Caco-2 (cell line): ENCODE data around the gene FNDC3B. TPM values are rescaled to one million over a fixed set of nuclear protein-coding genes. Genes with fewer than 3 reads are reported as not detected.

Source experiments
- BruUV-seq: library from RNA; stranded (reverse); fragments of 400-500 nt; replicated peaks from 2 replicates; lab custom pipeline; 2021; lab: Mats Ljungman, UMichigan
- CTCF ChIA-PET: fragments of 300-600 bp; sonication (Branson Sonifier 250); formaldehyde crosslinking; loops from one replicate; lab custom pipeline; 2022; ENCODE audit warnings: antibody characterized with exemption; lab: Charles Lee
- POLR2A ChIA-PET: fragments of 300-600 bp; sonication (Branson Sonifier 250); formaldehyde crosslinking; loops from one replicate; lab custom pipeline; 2022; ENCODE audit warnings: antibody characterized with exemption; lab: Charles Lee
- DNase-seq, 2 experiments: peaks; one replicate each; pipeline versions ENCODE4 v3.0.0 to v3.0.0-alpha.2; 2020 to 2022
- H3K27me3 ChIP-seq: replicated peaks from 2 replicates; pipeline ENCODE4 v1.6.0; 2011; ENCODE audit warnings: low read length; ENCODE audit not compliant: control insufficient read depth, insufficient read depth
- H3K36me3 ChIP-seq: 2 replicates; pipeline ENCODE4 v1.5.1; 2011; ENCODE audit warnings: low read length; ENCODE audit not compliant: control insufficient read depth, insufficient read depth
- H3K4me1 ChIP-seq: fragments of 250-450 bp; sonication (Bioruptor Pico); 2 replicates; pipeline ENCODE4 v1.5.1; 2020; ENCODE audit warnings: mild to moderate bottlenecking
- H3K4me3 ChIP-seq: 2 replicates; pipeline ENCODE4 v1.5.1; 2011; ENCODE audit warnings: low read depth, mild to moderate bottlenecking, control low read depth, low read length
- H3K9me3 ChIP-seq: fragments of 250-450 bp; sonication (Bioruptor Pico); 2 replicates; pipeline ENCODE4 v1.5.1; 2020; ENCODE audit warnings: mild to moderate bottlenecking, moderate library complexity
- H3K27ac Mint-ChIP-seq: one replicate; pipeline ENCODE4 v1.8.0; 2022; ENCODE audit warnings: mixed read lengths; ENCODE audit not compliant: unreplicated experiment
- H3K27me3 Mint-ChIP-seq: one replicate; pipeline ENCODE4 v1.8.0; 2022; ENCODE audit warnings: mixed read lengths; ENCODE audit not compliant: insufficient read depth, unreplicated experiment
- H3K36me3 Mint-ChIP-seq: one replicate; pipeline ENCODE4 v1.8.0; 2022; ENCODE audit warnings: mild to moderate bottlenecking, mixed read lengths; ENCODE audit not compliant: insufficient read depth, unreplicated experiment
- H3K4me1 Mint-ChIP-seq: one replicate; pipeline ENCODE4 v1.8.0; 2022; ENCODE audit warnings: low read depth, mixed read lengths; ENCODE audit not compliant: unreplicated experiment
- H3K4me3 Mint-ChIP-seq: one replicate; pipeline ENCODE4 v1.8.0; 2022; ENCODE audit warnings: mild to moderate bottlenecking, moderate library complexity, mixed read lengths; ENCODE audit not compliant: unreplicated experiment
- H3K9me3 Mint-ChIP-seq: one replicate; pipeline ENCODE4 v1.8.0; 2022; ENCODE audit warnings: mixed read lengths; ENCODE audit not compliant: unreplicated experiment
- CTCF ChIP-seq, 2 experiments: fragments of 200-600 bp in 1 of 2; IDR thresholded peaks; 1 replicate in 1 of 2; 2 replicates in 1 of 2; pipeline versions ENCODE4 v1.5.1 to v1.8.0; 2011 to 2022; ENCODE audit warnings: antibody characterized with exemption in 1 of 2, control low read depth in 1 of 2, inconsistent platforms in 1 of 2, low read depth in 1 of 2, low read length in 1 of 2, mild to moderate bottlenecking in 1 of 2, moderate library complexity in 1 of 2; ENCODE audit not compliant: insufficient read depth in 1 of 2, severe bottlenecking in 1 of 2, unreplicated experiment in 1 of 2
- intact Hi-C: fragments of 100-400 bp; cut with micrococcal nuclease; formaldehyde crosslinking; loops from one replicate; pipeline ENCODE4 v1.10.0; 2022; ENCODE audit not compliant: unreplicated experiment
- total RNA-seq: library from RNA; stranded (reverse); gene quantifications from 2 replicates; pipeline ENCODE4 v1.2.3, GENCODE V29; 2022

FNDC3B gene
- total RNA-seq, 1 experiment from 2014 or later: 59.8 TPM

- ChIA-PET CTCF (interaction anchor here (1.4 kb wide), 1 partner anchor 261 kb away, joined by 3 read pairs; no protein-coding TSS in a partner anchor), POLR2A (no interaction called here)
- H3K4me3 Mint-ChIP-seq: no peak overlapping the region
- no peaks in the 10 kb centered on the region for H3K9me3 Mint-ChIP-seq
- intact Hi-C loops: no loop called here
- Histone ChIP-seq H3K27me3 (no peaks in the 10 kb centered on the region), H3K36me3 (no peaks in the 10 kb centered on the region), H3K4me3 (no peak overlapping the region), H3K9me3 (no peaks in the 10 kb centered on the region), H3K4me1 (peaks cover 29% of the 10 kb centered on the region)
- no TSS peak for BruUV-seq
- no peak for DNase-seq
- H3K27ac Mint-ChIP-seq: no peak overlapping the region
- no peak for TF ChIP-seq CTCF (IDR thresholded peaks at IDR 0.05; ENCODE audit: insufficient read depth in 1 of 2, low read depth in 1 of 2, low read length in 1 of 2, severe bottlenecking in 1 of 2, unreplicated experiment in 1 of 2)
- no peaks in the 10 kb centered on the region for H3K27me3 Mint-ChIP-seq
- peaks cover 25% of the 10 kb centered on the region for H3K4me1 Mint-ChIP-seq
- H3K36me3 Mint-ChIP-seq: peaks cover 14% of the 10 kb centered on the region
These were observed 32.5 kb downstream of the FNDC3B start for GRCh38 chr3:172071780-172072330.

GRCh38 chr3:172072543-172072942, 33.2 kb downstream of the FNDC3B start:
- Histone ChIP-seq H3K9me3 (no peaks in the 10 kb centered on the region), H3K36me3 (no peaks in the 10 kb centered on the region), H3K27me3 (no peaks in the 10 kb centered on the region), H3K4me1 (peaks cover 26% of the 10 kb centered on the region), H3K4me3 (no peak overlapping the region)
- DNase-seq: no peak
- Mint-ChIP-seq H3K9me3 (no peaks in the 10 kb centered on the region), H3K27me3 (no peaks in the 10 kb centered on the region), H3K36me3 (peaks cover 14% of the 10 kb centered on the region), H3K4me3 (no peak overlapping the region), H3K4me1 (peaks cover 20% of the 10 kb centered on the region), H3K27ac (no peak overlapping the region)
- POLR2A ChIA-PET: no interaction called here
- no TSS peak for BruUV-seq
- CTCF ChIA-PET: interaction anchor here (1.4 kb wide), 1 partner anchor 260 kb away, joined by 3 read pairs; no protein-coding TSS in a partner anchor
- intact Hi-C loops: no loop called here
- TF ChIP-seq CTCF (IDR thresholded peaks at IDR 0.05; ENCODE audit: insufficient read depth in 1 of 2, low read depth in 1 of 2, low read length in 1 of 2, severe bottlenecking in 1 of 2, unreplicated experiment in 1 of 2): no peak

GRCh38 chr3:172073262-172073915, 34.0 kb downstream of the FNDC3B start:
- Mint-ChIP-seq H3K9me3 (no peaks in the 10 kb centered on the region), H3K4me1 (peaks cover 13% of the 10 kb centered on the region), H3K27me3 (no peaks in the 10 kb centered on the region), H3K27ac (no peak overlapping the region), H3K4me3 (no peak overlapping the region), H3K36me3 (peaks cover 8% of the 10 kb centered on the region)
- no peak for DNase-seq
- intact Hi-C loops: no loop called here
- POLR2A ChIA-PET: no interaction called here
- CTCF ChIA-PET: interaction anchor here (1.4 kb wide), 1 partner anchor 259 kb away, joined by 3 read pairs; no protein-coding TSS in a partner anchor
- Histone ChIP-seq H3K4me1 (peaks cover 26% of the 10 kb centered on the region), H3K4me3 (no peak overlapping the region), H3K9me3 (no peaks in the 10 kb centered on the region), H3K27me3 (no peaks in the 10 kb centered on the region), H3K36me3 (no peaks in the 10 kb centered on the region)
- BruUV-seq: no TSS peak
- no peak for TF ChIP-seq CTCF (IDR thresholded peaks at IDR 0.05; ENCODE audit: insufficient read depth in 1 of 2, low read depth in 1 of 2, low read length in 1 of 2, severe bottlenecking in 1 of 2, unreplicated experiment in 1 of 2)
